HG03439 (cell line): ENCODE data around the gene PDIA5.

Experiments
- ATAC-seq: cut with Tn5 transposase; IDR thresholded peaks from one replicate; pipeline ENCODE4 v1.9.1; 2021; ENCODE audit warnings: mild to moderate bottlenecking, moderate library complexity; ENCODE audit not compliant: unreplicated experiment

The PDIA5 gene

DNA sequence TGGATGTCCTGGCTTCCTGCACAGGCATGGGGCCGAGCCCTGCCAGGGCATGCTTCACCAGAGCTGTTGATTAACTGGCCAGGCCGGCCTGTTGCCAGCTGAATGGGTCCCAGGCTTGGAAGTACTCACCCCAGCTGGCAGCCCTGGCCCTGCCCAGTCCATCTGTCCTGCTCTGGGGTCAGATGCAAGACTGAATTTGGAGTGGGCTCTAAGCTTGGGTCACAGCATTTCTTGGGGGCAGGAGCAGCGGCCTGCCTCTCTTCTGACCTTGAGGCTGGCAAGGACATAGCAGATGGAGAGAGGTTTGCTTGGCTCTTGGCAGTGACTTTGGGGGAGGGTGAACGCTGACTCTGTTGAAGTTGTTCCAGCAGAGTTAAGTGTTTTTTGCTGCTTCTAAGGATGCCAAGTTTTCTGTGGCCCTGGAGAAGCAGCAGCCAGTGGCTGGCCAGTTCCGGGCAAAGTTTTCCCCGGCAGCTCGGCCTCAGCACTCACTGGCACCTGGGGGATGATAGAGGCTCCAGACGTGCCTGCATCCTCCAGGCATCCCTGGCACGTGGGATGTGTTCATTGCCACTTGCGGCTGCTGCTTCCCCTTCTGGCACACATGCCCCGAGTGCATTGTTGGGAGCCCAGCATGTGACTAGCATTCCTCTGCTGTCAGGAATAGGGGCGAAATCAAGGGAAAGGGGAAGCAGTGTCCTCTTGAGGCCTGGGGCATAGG, 22.9 kb downstream of the PDIA5 start:
- ATAC-seq, result no peak

- ATAC-seq, result no peak
Observed at GRCh38 chr3:123090728-123091531, 24.1 kb downstream of the PDIA5 start.

DNA sequence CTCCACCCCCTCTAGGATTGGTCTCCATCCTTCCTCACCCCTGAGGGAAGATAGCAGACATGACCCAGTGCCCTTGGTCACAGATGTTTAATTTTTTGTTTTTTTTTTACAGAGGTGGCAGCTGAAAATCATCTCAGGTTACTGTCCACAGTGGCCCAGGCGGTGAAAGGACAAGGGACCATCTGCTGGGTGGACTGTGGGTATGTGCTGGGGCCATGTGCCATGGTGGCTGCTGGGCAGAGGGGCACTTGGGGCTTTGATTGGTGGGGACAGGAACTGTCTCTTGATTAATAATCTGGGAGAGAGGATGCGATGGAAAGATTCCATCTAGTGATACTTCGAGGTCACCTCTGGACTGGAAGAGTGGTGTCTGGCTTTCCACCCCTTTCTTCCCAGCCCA, 25.4 kb downstream of the PDIA5 start:
- ATAC-seq, result no peak

DNA sequence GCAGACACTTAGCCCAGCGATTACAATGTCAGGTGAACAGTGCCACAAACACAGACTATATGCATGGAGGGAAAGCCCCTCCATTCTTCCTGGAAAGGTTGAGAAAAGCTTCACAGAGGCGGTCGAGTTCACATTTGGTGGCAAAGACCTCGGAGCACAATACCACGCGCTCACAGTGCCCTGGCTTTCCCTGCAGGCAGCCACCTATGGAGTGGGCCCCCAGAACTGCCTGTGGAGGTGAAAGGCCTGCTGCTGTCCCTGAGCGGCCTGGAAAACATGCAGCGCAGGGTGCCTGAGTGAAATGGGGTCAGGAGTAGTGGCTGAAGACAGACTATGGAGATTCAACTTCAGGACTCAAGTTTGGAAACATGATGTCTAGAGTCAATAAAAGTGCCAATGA, 26.9 kb downstream of the PDIA5 start:
- ATAC-seq, result no peak

DNA sequence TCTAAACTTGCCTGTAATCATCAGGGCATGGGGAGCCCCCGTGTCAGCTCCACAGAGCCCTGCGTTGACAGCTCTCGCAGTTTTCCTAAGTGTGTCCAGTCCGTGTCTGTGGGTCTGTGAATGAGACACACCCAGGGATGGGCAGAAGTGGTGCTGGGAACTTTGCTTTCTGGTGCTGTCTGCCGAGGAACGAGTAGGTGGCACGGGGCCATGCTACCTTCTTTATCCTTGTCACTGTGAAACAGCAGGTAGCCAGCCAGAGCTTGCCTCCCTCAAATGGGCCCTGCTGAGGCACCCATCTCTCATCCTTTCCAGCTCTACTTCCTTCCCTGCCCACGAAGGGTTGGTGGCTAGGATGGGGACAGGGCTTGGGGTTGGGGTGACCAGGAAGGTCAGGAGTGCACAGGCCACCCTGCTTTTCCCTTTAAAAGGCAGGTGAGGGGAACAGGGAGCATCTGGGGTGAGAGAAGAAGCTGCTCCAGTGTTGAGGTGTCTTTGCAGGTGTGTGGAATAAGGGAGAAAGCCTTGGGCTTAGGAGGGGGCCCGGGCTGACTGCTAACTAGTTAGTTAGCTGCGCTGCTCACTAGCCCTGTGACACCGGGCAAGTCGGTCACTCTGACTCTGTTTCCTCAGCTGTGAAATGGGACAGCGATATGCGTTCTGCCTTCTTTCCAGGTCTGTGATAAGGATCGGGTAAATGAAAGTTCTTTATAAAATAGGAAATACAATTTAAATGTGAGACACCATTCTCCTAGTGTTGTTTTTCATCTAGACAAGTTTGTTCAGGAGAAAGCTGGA, 27.9 kb downstream of the PDIA5 start:
- no peak for ATAC-seq

GRCh38 chr3:123096126-123096525, 29.3 kb downstream of the PDIA5 start:
- no peak for ATAC-seq

DNA sequence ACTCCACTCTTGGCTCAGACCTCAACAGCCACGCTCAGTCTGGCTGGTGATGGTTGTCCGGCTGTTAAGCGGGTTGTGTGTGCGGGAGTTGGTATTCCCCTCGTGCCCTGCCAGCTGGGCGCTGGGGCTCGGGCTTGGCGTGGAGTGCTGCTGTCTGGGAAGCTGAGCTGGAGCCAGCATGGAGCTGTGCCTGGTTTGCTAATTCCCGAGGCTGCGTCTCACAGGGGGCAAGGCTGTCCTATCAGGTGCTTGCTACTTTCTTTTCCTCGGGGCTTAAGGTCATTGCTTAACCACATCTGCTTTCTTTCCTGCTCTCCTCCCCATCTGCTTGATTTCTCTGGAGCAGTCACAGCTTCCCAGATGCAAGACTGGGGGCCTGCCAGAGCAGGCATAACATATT, 29.9 kb downstream of the PDIA5 start:
- no peak for ATAC-seq

- ATAC-seq, result no peak
Observed at GRCh38 chr3:123098426-123099330, 31.9 kb downstream of the PDIA5 start.

DNA sequence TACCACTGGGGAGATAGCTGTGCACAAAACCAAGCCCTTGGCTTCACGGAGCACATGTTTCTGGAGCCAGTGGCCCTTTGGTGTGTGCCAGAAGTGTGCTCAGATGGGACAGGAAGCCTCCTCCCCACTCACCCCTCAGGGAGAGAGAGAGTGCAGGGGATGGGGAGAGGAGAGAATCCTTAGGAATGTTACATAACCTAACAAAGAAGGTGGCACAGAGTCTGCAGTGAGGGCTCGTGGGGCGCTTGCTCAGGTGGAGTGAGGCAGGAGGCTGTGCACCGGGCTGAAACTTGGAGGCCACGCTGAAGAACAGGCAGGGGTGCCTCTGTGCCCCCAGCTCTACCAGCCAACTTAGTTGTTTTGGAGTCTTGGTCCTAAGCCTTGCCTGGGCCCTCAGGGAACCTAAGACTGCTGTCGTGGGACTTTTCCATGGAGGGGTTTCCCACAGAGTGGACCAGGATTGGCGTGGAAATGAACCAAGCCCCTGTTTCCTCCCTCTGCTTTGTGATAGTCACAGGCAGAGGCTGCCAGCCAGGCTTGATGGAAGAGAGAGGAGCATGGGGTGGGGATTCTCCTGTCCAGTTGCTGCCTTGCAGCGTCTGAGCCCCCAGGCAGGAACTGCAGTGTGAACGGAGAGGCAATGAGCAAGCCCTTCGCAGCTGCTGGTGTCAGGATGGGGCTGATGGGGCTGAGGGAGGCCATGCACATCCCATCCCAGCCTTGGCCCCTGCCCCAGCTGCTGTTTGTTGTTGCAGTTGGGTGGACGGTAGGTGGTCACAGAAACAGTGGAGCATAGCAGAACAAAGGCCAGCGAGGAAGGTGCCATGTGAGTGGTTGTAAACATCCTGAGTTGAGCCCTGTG, 32.7 kb downstream of the PDIA5 start:
- no peak for ATAC-seq

GRCh38 chr3:123100193-123100776, 33.5 kb downstream of the PDIA5 start:
- ATAC-seq, result no peak

GRCh38 chr3:123102249-123102648, 35.4 kb downstream of the PDIA5 start:
- ATAC-seq, result no peak

- no peak for ATAC-seq
Observed at GRCh38 chr3:123102826-123103225, 36.0 kb downstream of the PDIA5 start.

GRCh38 chr3:123104550-123104949, 37.7 kb downstream of the PDIA5 start:
- no peak for ATAC-seq

DNA sequence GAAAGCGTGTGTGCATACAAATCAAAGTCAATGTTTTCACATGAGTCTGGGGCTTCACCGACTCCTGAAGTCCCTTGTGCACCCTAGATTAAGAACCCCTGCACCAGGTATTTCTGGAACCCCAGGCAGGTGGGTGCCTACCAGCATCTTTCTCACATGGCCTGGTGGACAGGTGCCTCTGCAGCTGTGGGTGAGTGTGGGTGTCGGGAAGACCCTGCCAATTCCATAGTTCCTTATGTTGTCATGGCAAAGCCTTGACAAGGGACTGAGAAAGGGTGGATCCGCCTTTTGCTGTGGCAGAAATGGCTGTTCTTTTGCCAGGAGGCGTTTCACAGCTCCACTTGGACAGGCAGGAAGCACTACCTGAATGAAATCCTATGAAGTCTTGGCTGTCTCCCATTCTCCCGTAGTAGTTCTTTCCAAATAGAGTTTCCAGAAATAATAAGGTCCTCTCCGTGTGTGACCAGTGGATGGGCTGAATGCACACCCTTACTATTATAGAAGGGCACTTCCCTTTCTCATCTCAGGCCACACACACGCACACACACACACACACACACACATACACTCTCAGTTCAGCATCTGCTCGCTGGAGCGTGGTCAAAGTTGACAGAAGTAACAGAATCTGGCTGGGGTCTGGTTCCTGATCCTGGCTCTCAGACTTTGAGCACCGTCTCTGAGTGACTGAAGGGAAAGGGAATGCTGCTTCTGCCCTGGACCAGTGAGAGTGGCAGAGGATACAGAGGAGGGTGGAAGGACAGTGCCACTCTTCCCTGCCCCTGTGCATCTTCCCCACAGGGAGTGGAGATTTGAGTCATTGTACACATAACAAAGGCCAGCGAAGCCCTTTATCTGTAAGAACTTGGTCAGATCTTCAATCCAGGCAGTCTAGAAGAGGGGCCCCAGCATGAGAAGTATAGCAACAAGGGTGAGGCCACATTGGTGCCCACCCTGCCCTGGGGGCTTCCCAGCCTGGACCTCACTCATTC, 38.7 kb downstream of the PDIA5 start:
- ATAC-seq, result no peak

GRCh38 chr3:123110282-123110975, 43.6 kb downstream of the PDIA5 start:
- ATAC-seq, result no peak

DNA sequence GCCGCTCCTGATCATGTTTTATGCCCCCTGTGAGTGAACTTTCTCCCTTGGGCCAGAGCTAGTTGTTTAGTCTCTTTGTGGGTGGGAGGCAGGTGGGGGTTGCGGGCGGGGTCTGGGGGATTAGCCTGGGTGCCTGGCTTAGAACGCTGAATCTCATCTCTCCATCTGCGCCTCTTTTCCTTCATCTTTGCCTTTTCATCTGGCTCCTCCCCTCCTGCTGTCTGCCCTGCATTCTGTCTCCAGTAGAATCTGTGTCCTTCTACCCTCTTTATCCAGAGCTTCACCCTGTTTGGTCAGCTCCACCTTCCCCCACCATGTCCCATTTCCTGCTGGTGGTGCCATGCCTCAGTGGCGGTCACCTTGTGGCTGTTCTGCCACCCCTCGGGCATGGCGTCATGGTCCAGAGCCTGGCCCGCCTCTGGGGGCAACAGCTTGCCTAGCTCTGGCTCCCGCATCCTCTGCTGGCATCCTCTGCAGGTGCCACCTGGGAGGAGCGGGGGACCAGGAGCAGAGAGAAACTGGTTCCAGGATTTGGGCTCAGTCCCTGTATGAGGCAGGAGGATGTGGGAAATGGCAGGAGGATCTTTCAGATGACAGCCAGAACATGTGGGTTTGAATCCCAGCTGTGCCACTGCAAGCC, 44.3 kb downstream of the PDIA5 start:
- ATAC-seq, result no peak

- no peak for ATAC-seq
Observed at GRCh38 chr3:123111640-123112039, 44.8 kb downstream of the PDIA5 start.
